GM23248 (cell line): Measurements from ENCODE around the gene IQCM. TPM values are rescaled to one million over a fixed set of nuclear protein-coding genes. Genes with fewer than 3 reads are reported as not detected.

Source experiments
- DNase-seq: peaks from one replicate; pipeline ENCODE4 v3.0.0-alpha.2; 2015
- H2AFZ ChIP-seq: fragments of 200-600 bp; sonication (generic); 2 replicates; pipeline ENCODE4 v1.6.1; 2016; ENCODE audit warnings: antibody characterized with exemption
- H3F3A ChIP-seq: fragments of 200-600 bp; sonication (generic); 2 replicates; pipeline ENCODE4 v1.6.1; 2016; ENCODE audit warnings: mild to moderate bottlenecking, antibody characterized with exemption, mixed run types; ENCODE audit not compliant: insufficient read depth
- H3K27ac ChIP-seq: fragments of 200-600 bp; sonication (generic); 2 replicates; pipeline ENCODE4 v1.5.1; 2016; ENCODE audit warnings: mild to moderate bottlenecking
- H3K27me3 ChIP-seq: fragments of 200-600 bp; sonication (generic); replicated peaks from 2 replicates; pipeline ENCODE4 v1.6.1; 2016; ENCODE audit warnings: mild to moderate bottlenecking; ENCODE audit not compliant: insufficient read depth
- H3K36me3 ChIP-seq: fragments of 200-600 bp; sonication (generic); 2 replicates; pipeline ENCODE4 v1.6.1; 2016; ENCODE audit warnings: low read depth, mild to moderate bottlenecking
- H3K4me1 ChIP-seq: fragments of 200-600 bp; sonication (generic); 2 replicates; pipeline ENCODE4 v1.6.1; 2016; ENCODE audit warnings: mild to moderate bottlenecking; ENCODE audit not compliant: insufficient read depth
- H3K4me2 ChIP-seq: fragments of 200-600 bp; sonication (generic); one replicate; pipeline ENCODE4 v1.6.1; 2016; ENCODE audit warnings: mild to moderate bottlenecking; ENCODE audit not compliant: unreplicated experiment
- H3K4me3 ChIP-seq: fragments of 200-600 bp; sonication (generic); 2 replicates; pipeline ENCODE4 v1.5.1; 2016; ENCODE audit warnings: mild to moderate bottlenecking
- H3K79me2 ChIP-seq: fragments of 200-600 bp; sonication (generic); 2 replicates; pipeline ENCODE4 v1.6.1; 2016; ENCODE audit warnings: mild to moderate bottlenecking; ENCODE audit not compliant: insufficient read depth
- H3K9ac ChIP-seq: fragments of 200-600 bp; sonication (generic); 2 replicates; pipeline ENCODE4 v1.6.1; 2016; ENCODE audit warnings: mild to moderate bottlenecking
- H3K9me2 ChIP-seq: fragments of 200-600 bp; sonication (generic); 2 replicates; pipeline ENCODE4 v1.6.1; 2016; ENCODE audit warnings: mixed run types, mild to moderate bottlenecking, moderate library complexity; ENCODE audit not compliant: insufficient read depth
- H3K9me3 ChIP-seq: fragments of 200-600 bp; sonication (generic); one replicate; pipeline ENCODE4 v1.6.1; 2017; ENCODE audit warnings: low read depth
- H4K20me1 ChIP-seq: fragments of 200-600 bp; sonication (generic); 2 replicates; pipeline ENCODE4 v1.6.0; 2016; ENCODE audit not compliant: insufficient read depth
- EZH2 ChIP-seq: fragments of 200-600 bp; sonication (generic); IDR thresholded peaks from 2 replicates; pipeline ENCODE4 v1.6.1; 2018; ENCODE audit warnings: antibody characterized with exemption, mild to moderate bottlenecking; ENCODE audit not compliant: insufficient read depth, poor library complexity, severe bottlenecking
- EZH2phosphoT487 ChIP-seq: fragments of 200-600 bp; sonication (generic); IDR thresholded peaks from 2 replicates; pipeline ENCODE4 v1.6.1; 2018; ENCODE audit warnings: antibody characterized with exemption, moderate library complexity, mild to moderate bottlenecking, low read depth; ENCODE audit not compliant: insufficient read depth
- WGBS, 2 experiments: methylation state at CpG; one replicate each; pipeline ENCODE4 v1.1.6; 2015 to 2017; ENCODE audit warnings: low lambda C conversion rate in 2 of 2, low coverage in 1 of 2; ENCODE audit errors: missing lambda C conversion rate in 2 of 2; 5-methylcytosine and 5-hydroxymethylcytosine counted together
- in situ Hi-C: fragments of 300-500 bp; cut with MboI; formaldehyde crosslinking; loops from 2 replicates; pipeline ENCODE4 v1.15.0; 2020
- polyA plus RNA-seq: library from polyadenylated mRNA; unstranded; fragments of >200 nt; fragmentation: Nextera tagmentation; extraction: Ambion mirVana; gene quantifications from 2 replicates; pipeline ENCODE4 v1.2.1, GENCODE V29; 2016
- total RNA-seq: library from RNA; depleted of rRNA; stranded (reverse); fragments of >200 nt; shearing (Covaris generic); gene quantifications from 2 replicates; pipeline ENCODE4 v1.2.3, GENCODE V29; 2014

The IQCM gene
- total and polyA plus RNA-seq, 2 experiments from 2014 or later = 0.11 TPM; not detected in 1

- in situ Hi-C loops = no loop called here
- H3K79me2 ChIP-seq = no peaks in the 10 kb centered on the region
- H4K20me1 ChIP-seq = no peaks in the 10 kb centered on the region
- no peaks in the 10 kb centered on the region for H3F3A ChIP-seq
- no peak overlapping the region for H3K4me2 ChIP-seq
- no peaks in the 10 kb centered on the region for H3K36me3 ChIP-seq
- TF ChIP-seq EZH2 (no peak), EZH2phosphoT487 (no peak)
- 73 to 83% methylated on average over 2 of the region's 2 CpGs for WGBS, 2 experiments
- DNase-seq = no peak
- H3K9me3 ChIP-seq = no peaks in the 10 kb centered on the region
- no peak overlapping the region for H3K9ac ChIP-seq
- H2AFZ ChIP-seq = no peak overlapping the region
- H3K4me3 ChIP-seq = no peak overlapping the region
- peaks cover 8% of the 10 kb centered on the region for H3K4me1 ChIP-seq
- H3K27ac ChIP-seq = no peak overlapping the region
- no peaks in the 10 kb centered on the region for H3K27me3 ChIP-seq
- no peaks in the 10 kb centered on the region for H3K9me2 ChIP-seq
Measured at GRCh38 chr4:149634368-149634767, 181.3 kb downstream of the IQCM start.

DNA sequence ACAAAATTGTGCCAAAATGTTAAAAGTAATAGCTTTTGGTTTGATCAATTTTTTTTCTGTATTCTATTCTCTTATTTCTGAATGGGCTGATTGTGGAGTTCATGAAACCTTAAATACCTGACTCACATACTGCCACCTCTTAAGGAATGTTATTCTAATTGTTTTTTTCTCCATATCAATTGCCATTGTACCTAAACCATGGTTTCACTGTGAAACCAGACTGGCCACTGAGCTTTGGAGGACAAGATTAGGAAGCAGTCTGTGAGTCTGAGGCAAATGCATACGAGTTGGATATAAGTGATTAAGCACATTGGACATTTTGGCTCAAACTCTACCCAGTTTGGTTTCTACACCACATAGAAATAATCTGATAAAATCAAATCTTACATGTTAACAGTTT lies 184.0 kb downstream of the IQCM start:
- no peaks in the 10 kb centered on the region for H3K27me3 ChIP-seq
- no peak overlapping the region for H3K4me2 ChIP-seq
- no peaks in the 10 kb centered on the region for H3K36me3 ChIP-seq
- H3F3A ChIP-seq = no peaks in the 10 kb centered on the region
- no peaks in the 10 kb centered on the region for H3K9me3 ChIP-seq
- 34 to 63% methylated on average over 1 of the region's 1 CpG for WGBS, 2 experiments
- no peak overlapping the region for H3K4me3 ChIP-seq
- in situ Hi-C loops = no loop called here
- DNase-seq = no peak
- no peaks in the 10 kb centered on the region for H4K20me1 ChIP-seq
- no peaks in the 10 kb centered on the region for H3K4me1 ChIP-seq
- H3K27ac ChIP-seq = no peak overlapping the region
- H3K9ac ChIP-seq = no peak overlapping the region
- H3K79me2 ChIP-seq = no peaks in the 10 kb centered on the region
- TF ChIP-seq EZH2phosphoT487 (no peak), EZH2 (no peak)
- no peak overlapping the region for H2AFZ ChIP-seq
- H3K9me2 ChIP-seq = no peaks in the 10 kb centered on the region

GRCh38 chr4:149630064-149630463 lies 185.6 kb downstream of the IQCM start:
- DNase-seq = peak; percentile 3
- no peak overlapping the region for H3K4me2 ChIP-seq
- H3K4me1 ChIP-seq = no peaks in the 10 kb centered on the region
- no peak overlapping the region for H3K27ac ChIP-seq
- no peaks in the 10 kb centered on the region for H3K27me3 ChIP-seq
- H3F3A ChIP-seq = no peaks in the 10 kb centered on the region
- no peaks in the 10 kb centered on the region for H3K79me2 ChIP-seq
- in situ Hi-C loops = no loop called here
- 59 to 61% methylated on average over 3 of the region's 3 CpGs for WGBS, 2 experiments
- H3K9me3 ChIP-seq = no peaks in the 10 kb centered on the region
- TF ChIP-seq EZH2 (no peak), EZH2phosphoT487 (no peak)
- H4K20me1 ChIP-seq = no peaks in the 10 kb centered on the region
- H3K9me2 ChIP-seq = no peaks in the 10 kb centered on the region
- H3K36me3 ChIP-seq = no peaks in the 10 kb centered on the region
- H2AFZ ChIP-seq = no peak overlapping the region
- no peak overlapping the region for H3K4me3 ChIP-seq
- no peak overlapping the region for H3K9ac ChIP-seq

DNA sequence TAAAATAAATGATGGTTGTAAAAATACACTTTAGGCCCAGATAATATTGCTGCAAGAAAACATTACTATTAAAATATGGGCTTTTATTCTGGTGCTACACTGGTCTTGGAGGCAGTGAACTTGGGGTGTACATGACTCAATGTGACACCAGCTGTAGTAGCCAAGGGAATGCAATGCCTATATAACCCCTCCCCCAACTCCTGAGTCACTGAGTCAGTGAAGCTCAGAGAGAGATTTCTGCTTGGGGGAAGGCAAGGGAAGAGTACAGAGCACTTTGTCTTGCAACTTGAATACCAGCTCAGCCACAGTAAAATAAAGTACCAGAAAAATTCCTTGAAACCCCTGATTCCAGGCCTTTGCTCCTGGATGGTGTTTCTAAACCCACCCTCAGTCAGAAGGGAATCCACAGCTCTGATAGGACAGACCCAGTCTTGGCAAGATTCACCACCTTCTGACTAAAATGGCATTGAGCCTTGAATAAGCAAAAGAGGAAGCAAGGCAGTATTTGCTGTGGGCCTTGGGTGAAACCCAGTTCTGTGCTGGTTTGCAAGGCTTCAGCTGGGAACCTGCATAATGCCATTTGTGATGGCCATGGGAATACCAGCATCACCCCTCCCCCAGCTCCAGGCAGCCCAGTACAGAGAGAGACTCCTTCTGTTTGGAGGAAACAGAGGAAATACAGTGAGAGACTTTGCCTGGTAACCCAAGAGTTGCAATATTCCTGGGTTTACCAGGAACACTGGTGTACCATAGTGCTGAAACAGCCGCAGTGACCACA lies 209.9 kb downstream of the IQCM start:
- Histone ChIP-seq H3K79me2 (no peaks in the 10 kb centered on the region), H3K4me1 (peaks cover 4% of the 10 kb centered on the region; the same call in 1 of the 2 replicates), H3F3A (no peaks in the 10 kb centered on the region), H3K36me3 (no peaks in the 10 kb centered on the region), H2AFZ (no peak overlapping the region; the same call in 1 of the 2 replicates), H3K27me3 (no peaks in the 10 kb centered on the region), H3K4me3 (no peak overlapping the region), H3K9me3 (no peaks in the 10 kb centered on the region), H4K20me1 (no peaks in the 10 kb centered on the region), H3K9ac (no peak overlapping the region), H3K4me2 (no peak overlapping the region), H3K9me2 (peaks cover 7% of the 10 kb centered on the region; the same call in 1 of the 2 replicates), H3K27ac (no peak overlapping the region)
- WGBS, 2 experiments = 80 to 100% methylated on average over 1 of the region's 1 CpG
- in situ Hi-C loops = no loop called here
- DNase-seq = peak; percentile 65
- no peak for TF ChIP-seq EZH2

DNA sequence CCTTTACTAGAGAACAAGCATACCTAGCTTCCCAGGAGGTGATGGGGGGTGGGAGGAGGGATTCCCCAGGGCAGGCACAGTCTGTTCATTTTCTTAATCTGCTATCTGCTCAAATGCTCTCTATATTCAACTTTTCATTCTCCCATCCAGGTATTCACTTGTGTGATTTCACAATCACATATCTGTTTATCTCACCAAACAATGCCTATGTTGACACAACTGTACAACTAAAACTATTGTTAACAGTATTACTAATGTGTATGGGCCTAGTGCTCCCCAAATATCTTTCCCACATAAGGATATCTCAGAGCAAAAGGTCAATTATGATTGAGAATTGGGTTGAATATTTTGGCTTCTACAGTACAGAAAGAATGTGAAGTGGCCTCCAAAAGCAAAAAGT lies 210.8 kb downstream of the IQCM start:
- no peak overlapping the region for H3K4me2 ChIP-seq
- H3K9me2 ChIP-seq = peaks cover 7% of the 10 kb centered on the region; the same call in 1 of the 2 replicates
- no peak for DNase-seq
- H4K20me1 ChIP-seq = no peaks in the 10 kb centered on the region
- H3F3A ChIP-seq = no peaks in the 10 kb centered on the region
- H2AFZ ChIP-seq = no peak overlapping the region
- in situ Hi-C loops = no loop called here
- H3K27me3 ChIP-seq = no peaks in the 10 kb centered on the region
- H3K9me3 ChIP-seq = no peaks in the 10 kb centered on the region
- no peak overlapping the region for H3K9ac ChIP-seq
- H3K4me3 ChIP-seq = no peak overlapping the region
- H3K27ac ChIP-seq = no peak overlapping the region
- TF ChIP-seq EZH2phosphoT487 (no peak), EZH2 (no peak)
- peaks cover 4% of the 10 kb centered on the region; the same call in 1 of the 2 replicates for H3K4me1 ChIP-seq
- H3K79me2 ChIP-seq = no peaks in the 10 kb centered on the region
- H3K36me3 ChIP-seq = no peaks in the 10 kb centered on the region
